OCI-LY3 (cell line): ENCODE data around the gene NFIC.

Source experiments
- H2AFZ ChIP-seq: fragments of 200-600, 300-600 bp; shearing (Covaris generic); 2 replicates; pipeline ENCODE4 v1.6.0; 2014; ENCODE audit warnings: antibody characterized with exemption, low read depth, low read length
- H3K27ac ChIP-seq: fragments of 200-600, 300-600 bp; sonication (generic); 2 replicates; pipeline ENCODE4 v1.5.1; 2014; ENCODE audit warnings: mild to moderate bottlenecking, low read length, moderate library complexity, mixed read lengths
- H3K27me3 ChIP-seq: fragments of 200-600, 300-600 bp; sonication (generic); 2 replicates; pipeline ENCODE4 v1.6.1; 2014; ENCODE audit warnings: low read depth, low read length, mixed read lengths
- H3K36me3 ChIP-seq: fragments of 200-600, 300-600 bp; sonication (generic); replicated peaks from 2 replicates; pipeline ENCODE3; 2014; ENCODE audit warnings: low read depth, low read length, mixed read lengths
- H3K4me1 ChIP-seq: fragments of 300-600, 200-600 bp; sonication (generic); 2 replicates; pipeline ENCODE4 v1.6.1; 2014; ENCODE audit warnings: low read length, mixed read lengths
- H3K4me2 ChIP-seq: fragments of 200-600, 300-600 bp; sonication (generic); 2 replicates; pipeline ENCODE4 v1.6.1; 2014; ENCODE audit warnings: low read length, mixed read lengths
- H3K4me3 ChIP-seq: fragments of 300-600, 200-600 bp; sonication (generic); 2 replicates; pipeline ENCODE4 v1.5.1; 2014; ENCODE audit warnings: antibody characterized with exemption, mild to moderate bottlenecking, low read length, moderate library complexity
- H3K79me2 ChIP-seq: fragments of 300-600, 200-600 bp; shearing (Covaris generic); 2 replicates; pipeline ENCODE4 v1.6.1; 2014; ENCODE audit warnings: mild to moderate bottlenecking, low read length, mixed read lengths
- H3K9ac ChIP-seq: fragments of 300-600, 200-600 bp; shearing (Covaris generic); 2 replicates; pipeline ENCODE4 v1.6.0; 2014; ENCODE audit warnings: mild to moderate bottlenecking, low read length, moderate library complexity
- H3K9me3 ChIP-seq: fragments of 200-600, 300-600 bp; shearing (Covaris generic); 2 replicates; pipeline ENCODE4 v1.6.1; 2014; ENCODE audit warnings: low read length, mixed read lengths; ENCODE audit not compliant: insufficient read depth
- H4K20me1 ChIP-seq: fragments of 200-600, 300-600 bp; sonication (generic); 2 replicates; pipeline ENCODE4 v1.6.1; 2016; ENCODE audit warnings: low read length, mixed read lengths; ENCODE audit not compliant: insufficient read depth
- EZH2phosphoT487 ChIP-seq: fragments of 200-600 bp; shearing (Covaris generic); IDR thresholded peaks from 2 replicates; pipeline ENCODE4 v1.6.1; 2018; ENCODE audit warnings: antibody characterized with exemption, mixed run types, low read depth
- TF ChIP-seq, protein P1 (sequence below): fragments of 200-600, 300-600 bp; sonication (generic); IDR thresholded peaks from 2 replicates; pipeline ENCODE4 v1.5.1; 2014; ENCODE audit warnings: antibody characterized with exemption, low read length, low read depth

NFIC gene

DNA sequence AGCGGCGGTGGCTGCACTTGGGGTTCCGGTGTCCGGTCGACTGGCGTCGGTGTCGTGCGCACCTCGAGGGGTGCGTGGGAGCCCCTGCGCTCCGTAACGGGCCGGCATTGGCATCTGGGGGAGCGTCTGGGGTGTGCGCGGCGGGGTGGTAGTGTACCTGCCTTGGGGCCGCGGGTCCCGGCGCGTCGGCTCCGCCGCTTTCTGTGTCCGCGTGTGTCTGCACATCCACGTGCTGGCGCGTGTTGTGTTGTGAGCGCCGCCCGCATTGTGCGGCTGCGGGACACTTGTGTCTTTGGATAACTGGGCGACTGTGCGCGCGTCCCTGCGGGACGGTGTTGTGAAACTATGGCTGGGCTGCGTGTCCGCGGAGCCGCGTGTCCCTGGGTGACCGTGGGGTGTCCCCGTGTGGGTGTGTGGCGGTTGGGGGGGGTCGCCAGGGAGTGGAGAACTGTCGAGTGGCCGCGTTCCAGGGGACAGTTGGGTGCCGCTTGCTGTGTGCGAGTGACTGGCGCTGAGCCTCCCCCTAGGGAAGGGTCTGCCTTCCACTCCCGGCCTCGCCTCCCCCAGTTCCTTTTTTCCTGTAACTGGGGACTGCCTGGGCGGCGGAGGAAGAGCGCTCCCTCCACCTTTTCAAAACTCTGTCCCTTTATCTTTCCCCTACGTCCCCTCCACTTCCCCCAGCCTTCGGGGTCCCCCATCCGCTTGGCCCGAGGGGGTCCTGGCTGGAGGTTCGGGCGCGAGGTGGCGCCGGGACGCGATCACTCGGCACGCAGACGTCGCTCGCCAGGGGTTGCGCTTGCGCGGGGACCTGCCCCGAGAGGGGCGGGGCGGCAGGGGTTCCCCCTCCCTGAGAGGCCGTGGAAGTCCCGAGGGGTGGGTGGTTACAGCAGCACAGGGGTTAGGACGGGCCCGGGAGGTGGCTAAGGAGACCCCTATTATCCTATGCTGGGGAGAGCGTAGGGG lies 5.7 kb upstream of the NFIC start:
- peak overlapping the region; percentile 27; the same call in 1 of the 2 replicates for H2AFZ ChIP-seq

DNA sequence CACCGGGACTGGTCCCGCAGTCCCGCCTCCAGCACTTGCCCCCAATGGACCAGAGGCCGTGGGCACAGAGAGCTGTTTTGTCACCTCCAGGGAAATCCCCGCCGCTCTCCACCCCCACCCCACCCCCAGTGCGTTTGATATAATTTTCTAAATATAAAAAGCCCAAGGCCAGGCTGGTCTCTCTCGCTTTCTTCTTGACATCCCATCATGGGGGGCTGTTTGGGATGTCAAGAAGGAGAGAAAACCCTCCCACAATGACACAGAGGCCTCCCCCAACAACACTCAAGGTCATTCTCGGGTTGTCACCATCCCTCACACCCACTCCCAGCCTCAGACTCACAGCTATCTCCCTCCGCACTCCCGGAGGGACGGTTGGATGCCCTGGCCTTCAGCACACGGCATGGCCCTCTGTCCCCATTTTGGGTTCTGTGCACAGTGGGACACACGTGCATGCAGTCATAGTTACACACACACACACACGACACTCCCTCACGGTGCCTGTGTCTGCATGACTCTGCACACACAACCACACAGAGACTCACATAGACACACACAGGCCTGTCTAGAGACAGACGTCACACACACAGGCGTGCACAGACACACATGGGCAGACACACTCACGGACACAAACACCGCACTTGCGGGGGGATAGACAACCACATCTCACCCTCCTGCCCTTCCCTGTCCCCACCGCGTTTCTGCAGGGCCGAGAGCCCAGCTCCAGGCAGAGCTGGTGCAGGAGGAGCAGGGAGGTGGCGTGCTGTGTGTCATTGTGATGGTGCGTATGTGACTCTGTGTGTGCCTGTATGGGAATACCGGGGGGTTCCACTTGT lies 4.8 kb upstream of the NFIC start:
- peaks cover 30% of the 10 kb centered on the region for H3K4me1 ChIP-seq
- TF ChIP-seq, protein P1, sequence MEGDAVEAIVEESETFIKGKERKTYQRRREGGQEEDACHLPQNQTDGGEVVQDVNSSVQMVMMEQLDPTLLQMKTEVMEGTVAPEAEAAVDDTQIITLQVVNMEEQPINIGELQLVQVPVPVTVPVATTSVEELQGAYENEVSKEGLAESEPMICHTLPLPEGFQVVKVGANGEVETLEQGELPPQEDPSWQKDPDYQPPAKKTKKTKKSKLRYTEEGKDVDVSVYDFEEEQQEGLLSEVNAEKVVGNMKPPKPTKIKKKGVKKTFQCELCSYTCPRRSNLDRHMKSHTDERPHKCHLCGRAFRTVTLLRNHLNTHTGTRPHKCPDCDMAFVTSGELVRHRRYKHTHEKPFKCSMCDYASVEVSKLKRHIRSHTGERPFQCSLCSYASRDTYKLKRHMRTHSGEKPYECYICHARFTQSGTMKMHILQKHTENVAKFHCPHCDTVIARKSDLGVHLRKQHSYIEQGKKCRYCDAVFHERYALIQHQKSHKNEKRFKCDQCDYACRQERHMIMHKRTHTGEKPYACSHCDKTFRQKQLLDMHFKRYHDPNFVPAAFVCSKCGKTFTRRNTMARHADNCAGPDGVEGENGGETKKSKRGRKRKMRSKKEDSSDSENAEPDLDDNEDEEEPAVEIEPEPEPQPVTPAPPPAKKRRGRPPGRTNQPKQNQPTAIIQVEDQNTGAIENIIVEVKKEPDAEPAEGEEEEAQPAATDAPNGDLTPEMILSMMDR: no peak
- TF ChIP-seq EZH2phosphoT487: no peak
- peaks cover 17% of the 10 kb centered on the region for H3K27me3 ChIP-seq
- peak overlapping the region; percentile 87 for H3K4me3 ChIP-seq
- 0 out of 2 replicates have a peak, but pooled peaks cover 7% of the 10 kb centered on the region for H4K20me1 ChIP-seq
- no peaks in the 10 kb centered on the region for H3K9me3 ChIP-seq
- no peak overlapping the region for H3K27ac ChIP-seq
- peak overlapping the region; percentile 85 for H3K9ac ChIP-seq
- H3K79me2 ChIP-seq: peaks cover 51% of the 10 kb centered on the region
- H3K36me3 ChIP-seq: no peaks in the 10 kb centered on the region
- no peak overlapping the region for H2AFZ ChIP-seq
- H3K4me2 ChIP-seq: peak overlapping the region; percentile 96

More for the DNA sequence above, 5.7 kb upstream of the NFIC start:
- H3K9me3 ChIP-seq: no peaks in the 10 kb centered on the region
- TF ChIP-seq EZH2phosphoT487: no peak
- TF ChIP-seq, protein P1: peak; percentile 45
- H3K4me1 ChIP-seq: peaks cover 29% of the 10 kb centered on the region
- H4K20me1 ChIP-seq: 0 out of 2 replicates have a peak, but pooled peaks cover 7% of the 10 kb centered on the region
- H3K4me3 ChIP-seq: peak overlapping the region; percentile 87
- H3K36me3 ChIP-seq: no peaks in the 10 kb centered on the region
- H3K4me2 ChIP-seq: peak overlapping the region; percentile 96
- peak overlapping the region; percentile 50 for H3K27ac ChIP-seq
- H3K27me3 ChIP-seq: peaks cover 17% of the 10 kb centered on the region
- H3K9ac ChIP-seq: peak overlapping the region; percentile 85
- H3K79me2 ChIP-seq: peaks cover 45% of the 10 kb centered on the region

DNA sequence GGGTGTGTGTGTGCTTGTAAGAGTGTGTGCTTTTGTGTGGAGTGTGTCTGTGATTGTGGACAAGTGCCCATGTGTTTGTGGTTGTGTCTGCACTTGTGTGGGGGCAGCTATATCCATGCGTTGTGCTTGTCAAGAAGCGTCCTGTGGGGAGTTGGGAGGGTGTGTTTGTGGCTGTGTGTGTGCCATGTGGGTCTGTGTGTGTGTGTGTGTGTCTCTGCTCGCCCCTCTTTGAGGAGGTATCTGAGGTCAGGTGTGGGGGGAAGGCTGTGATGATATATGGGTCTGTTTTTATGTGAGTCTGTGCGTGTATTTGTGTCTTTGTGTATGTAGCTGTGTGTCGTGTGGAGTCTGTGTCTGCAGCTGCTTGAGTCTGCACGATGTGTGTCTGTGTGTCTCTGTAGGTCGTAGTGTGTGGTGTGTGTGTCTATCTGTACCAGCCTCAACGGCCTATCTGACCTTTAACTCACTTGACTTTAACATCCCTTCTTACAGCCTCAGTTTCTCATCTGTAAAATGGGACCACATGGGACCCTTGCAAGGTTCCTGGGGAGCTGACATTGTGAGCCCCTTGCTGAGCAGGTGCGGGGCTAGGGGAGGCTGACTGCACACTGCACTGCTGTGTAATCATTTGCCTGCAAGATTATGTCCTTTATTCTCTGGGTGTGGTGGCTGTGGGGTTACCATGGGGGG lies 4.0 kb upstream of the NFIC start:
- 0 out of 2 replicates have a peak, but pooled peaks cover 7% of the 10 kb centered on the region for H4K20me1 ChIP-seq
- no peaks in the 10 kb centered on the region for H3K9me3 ChIP-seq
- TF ChIP-seq, protein P1: no peak
- no peak for TF ChIP-seq EZH2phosphoT487
- no peaks in the 10 kb centered on the region for H3K36me3 ChIP-seq
- peaks cover 30% of the 10 kb centered on the region for H3K4me1 ChIP-seq
- H3K4me2 ChIP-seq: 0 out of 2 replicates have a peak overlapping the region, but pooled peaks have one; percentile 96
- no peak overlapping the region for H3K4me3 ChIP-seq
- H3K27ac ChIP-seq: no peak overlapping the region
- H3K27me3 ChIP-seq: peaks cover 10% of the 10 kb centered on the region
- H2AFZ ChIP-seq: no peak overlapping the region
- H3K9ac ChIP-seq: no peak overlapping the region
- peaks cover 59% of the 10 kb centered on the region for H3K79me2 ChIP-seq
